ENCODE results near the gene DIAPH3. TPM values are rescaled to one million over a fixed set of nuclear protein-coding genes. Genes with fewer than 3 reads are reported as not detected.

Gene DIAPH3
- total RNA-seq, 1 experiment from 2014 or later = 24.8 TPM

DNA sequence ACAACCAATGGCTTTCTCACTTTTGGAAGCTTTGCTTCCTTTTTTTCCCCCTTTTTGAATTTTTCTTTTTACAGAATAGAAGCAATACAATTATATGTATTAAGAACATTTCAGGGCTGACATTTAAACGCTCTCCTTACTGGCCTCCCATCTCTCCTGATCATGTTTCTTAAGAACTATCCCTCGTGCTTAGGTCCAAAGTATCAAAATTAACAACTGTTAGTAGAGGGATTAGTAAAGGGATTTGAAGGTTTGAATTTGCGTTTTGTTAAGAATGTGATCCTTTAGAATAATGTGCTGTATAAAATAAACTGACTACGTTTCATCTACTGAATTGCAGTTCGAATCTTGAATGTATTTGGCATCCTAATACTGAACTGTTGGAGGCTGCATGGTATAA lies 424.8 kb downstream of the DIAPH3 start:
- H3K27me3 ChIP-seq = no peaks in the 10 kb centered on the region
- H3K4me3 ChIP-seq = no peak overlapping the region
- H3K9me3 ChIP-seq = no peaks in the 10 kb centered on the region
- DNase-seq = no peak
- no peaks in the 10 kb centered on the region; the same call in 1 of the 2 replicates for H3K36me3 ChIP-seq

GRCh38 chr13:59734393-59734792 lies 429.3 kb downstream of the DIAPH3 start:
- Histone ChIP-seq H3K9me3 (no peaks in the 10 kb centered on the region), H3K4me3 (no peak overlapping the region), H3K36me3 (no peaks in the 10 kb centered on the region; the same call in 1 of the 2 replicates), H3K27me3 (no peaks in the 10 kb centered on the region)
- DNase-seq = no peak

DNA sequence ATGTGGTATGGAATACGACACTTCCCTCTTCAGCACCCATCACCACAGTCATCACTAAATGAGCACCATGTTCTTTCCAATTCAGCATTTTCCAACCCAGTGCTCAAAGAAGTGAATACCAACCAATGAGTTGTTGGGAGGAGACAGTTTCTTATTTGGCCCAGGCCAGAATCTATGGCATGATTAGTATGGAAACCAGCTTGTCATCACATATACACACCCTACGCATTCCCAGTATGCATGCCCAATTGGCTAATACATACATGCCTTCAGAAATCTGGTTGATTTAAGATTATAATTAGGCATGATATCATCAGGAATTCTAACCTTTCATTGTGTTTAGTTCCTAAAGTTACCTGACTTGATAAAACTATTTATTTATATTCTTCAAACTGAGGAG lies 430.0 kb downstream of the DIAPH3 start:
- DNase-seq = no peak
- H3K4me3 ChIP-seq = no peak overlapping the region
- H3K9me3 ChIP-seq = no peaks in the 10 kb centered on the region
- H3K27me3 ChIP-seq = no peaks in the 10 kb centered on the region
- no peaks in the 10 kb centered on the region; the same call in 1 of the 2 replicates for H3K36me3 ChIP-seq

DNA sequence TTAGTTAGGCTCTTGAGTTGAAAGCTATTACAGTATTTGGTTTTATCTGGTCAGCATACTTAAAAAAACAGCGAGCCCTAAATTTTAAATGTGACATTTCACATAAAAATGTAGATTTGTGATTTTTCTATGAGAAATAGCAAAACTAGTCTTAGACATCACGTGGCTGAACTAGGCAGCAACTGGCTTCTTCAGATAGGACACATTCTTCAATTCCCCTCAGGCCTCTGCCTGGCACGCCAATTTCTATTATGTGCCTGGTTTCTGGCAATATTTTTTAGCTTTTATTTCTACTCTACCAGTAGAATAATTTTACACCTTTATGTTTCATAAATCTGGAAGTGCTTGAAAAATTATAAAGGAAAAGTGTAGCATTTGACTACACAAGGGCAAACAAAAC lies 433.7 kb downstream of the DIAPH3 start:
- Histone ChIP-seq H3K36me3 (no peaks in the 10 kb centered on the region), H3K9me3 (no peaks in the 10 kb centered on the region), H3K27me3 (no peaks in the 10 kb centered on the region), H3K4me3 (no peak overlapping the region)
- DNase-seq = no peak

- DNase-seq = no peak
- H3K4me3 ChIP-seq = no peak overlapping the region
- H3K9me3 ChIP-seq = no peaks in the 10 kb centered on the region
- H3K27me3 ChIP-seq = no peaks in the 10 kb centered on the region
- H3K36me3 ChIP-seq = no peaks in the 10 kb centered on the region
Measured at GRCh38 chr13:59728896-59729545, 434.7 kb downstream of the DIAPH3 start.

GRCh38 chr13:59721926-59722910 lies 441.5 kb downstream of the DIAPH3 start:
- Histone ChIP-seq H3K36me3 (no peaks in the 10 kb centered on the region; the same call in 1 of the 2 replicates), H3K9me3 (no peaks in the 10 kb centered on the region), H3K4me3 (no peak overlapping the region), H3K27me3 (no peaks in the 10 kb centered on the region)
- DNase-seq = no peak

DNA sequence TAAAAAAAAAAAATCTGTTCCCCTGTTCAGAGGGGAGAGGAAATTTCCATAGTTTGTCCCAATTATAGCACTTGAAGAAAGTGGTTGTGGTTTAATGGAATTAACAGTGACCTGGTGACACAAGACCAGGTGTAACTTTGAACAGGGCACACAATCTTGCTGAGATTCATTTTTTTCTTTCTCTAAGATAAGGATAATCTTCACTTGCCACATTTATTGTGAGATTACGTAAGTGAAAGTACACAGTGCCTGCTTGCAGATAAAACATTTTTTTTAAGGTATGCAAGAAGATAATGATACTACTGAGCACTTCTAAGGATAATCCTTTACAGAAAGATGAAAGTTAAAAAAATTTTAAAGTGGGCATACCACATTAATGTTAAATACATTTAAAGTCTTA lies 448.1 kb downstream of the DIAPH3 start:
- no peaks in the 10 kb centered on the region for H3K9me3 ChIP-seq
- H3K4me3 ChIP-seq = no peak overlapping the region
- H3K27me3 ChIP-seq = no peaks in the 10 kb centered on the region
- no peak for DNase-seq
- no peaks in the 10 kb centered on the region; the same call in 1 of the 2 replicates for H3K36me3 ChIP-seq

DNA sequence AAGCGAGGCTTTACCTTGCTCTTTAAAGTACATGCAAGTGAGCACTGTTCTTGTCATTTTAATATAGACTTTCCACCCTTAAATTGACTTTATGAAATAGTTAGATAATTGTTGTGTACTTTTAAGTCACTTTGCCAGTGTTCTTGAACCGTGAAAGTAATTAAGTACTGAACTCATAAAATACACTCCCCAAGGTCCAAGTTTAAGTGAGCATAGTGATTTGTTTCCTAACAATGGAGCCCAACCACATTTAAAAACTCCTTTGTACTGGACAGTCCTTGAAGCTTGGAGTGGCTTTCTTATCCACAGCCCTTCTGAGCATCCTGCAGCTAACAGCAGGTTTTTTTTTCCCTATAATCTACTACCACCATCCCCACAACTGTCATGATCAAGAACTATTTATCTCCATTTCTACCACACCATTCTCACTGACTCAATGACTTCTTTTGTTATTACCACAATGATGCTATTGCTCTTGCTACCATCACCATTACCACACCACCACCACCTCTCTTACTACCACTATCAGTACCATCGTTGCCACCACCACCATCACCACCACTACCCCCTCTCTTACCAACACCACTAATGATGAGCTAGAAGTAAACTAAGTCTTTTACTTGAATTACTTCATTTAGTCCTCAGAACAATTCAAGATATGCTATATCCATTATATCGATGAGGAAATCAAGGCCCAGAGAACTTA lies 452.6 kb downstream of the DIAPH3 start:
- Histone ChIP-seq H3K4me3 (no peak overlapping the region), H3K9me3 (no peaks in the 10 kb centered on the region), H3K27me3 (no peaks in the 10 kb centered on the region), H3K36me3 (no peaks in the 10 kb centered on the region)
- DNase-seq = no peak

GRCh38 chr13:59710416-59710815 lies 453.3 kb downstream of the DIAPH3 start:
- no peaks in the 10 kb centered on the region for H3K9me3 ChIP-seq
- no peaks in the 10 kb centered on the region for H3K27me3 ChIP-seq
- H3K36me3 ChIP-seq = no peaks in the 10 kb centered on the region; the same call in 1 of the 2 replicates
- no peak for DNase-seq
- H3K4me3 ChIP-seq = no peak overlapping the region

GRCh38 chr13:59706101-59706976 lies 457.4 kb downstream of the DIAPH3 start:
- no peaks in the 10 kb centered on the region; the same call in 1 of the 2 replicates for H3K36me3 ChIP-seq
- no peak overlapping the region for H3K4me3 ChIP-seq
- H3K27me3 ChIP-seq = no peaks in the 10 kb centered on the region
- DNase-seq = no peak
- no peaks in the 10 kb centered on the region for H3K9me3 ChIP-seq

DNA sequence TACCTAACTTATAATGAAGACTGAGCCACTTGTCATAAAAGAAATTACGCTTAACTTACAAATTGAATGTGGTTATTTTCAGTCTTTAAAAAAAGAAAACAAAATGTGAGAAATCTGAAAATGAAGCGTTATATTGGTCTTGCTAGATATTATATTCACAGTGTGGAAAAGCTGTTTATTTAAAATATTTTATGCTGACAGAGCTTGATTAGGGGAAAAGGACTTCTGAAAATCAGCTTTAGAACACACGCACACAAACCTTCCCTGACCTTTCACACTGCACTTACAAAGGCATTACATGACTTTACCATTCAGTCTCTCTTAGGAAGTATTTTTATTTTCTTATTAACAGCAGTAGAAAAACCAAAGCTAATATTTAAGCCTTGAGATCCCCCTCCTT lies 461.5 kb downstream of the DIAPH3 start:
- Histone ChIP-seq H3K27me3 (no peaks in the 10 kb centered on the region), H3K9me3 (no peaks in the 10 kb centered on the region), H3K4me3 (no peak overlapping the region), H3K36me3 (no peaks in the 10 kb centered on the region; the same call in 1 of the 2 replicates)
- DNase-seq = no peak

DNA sequence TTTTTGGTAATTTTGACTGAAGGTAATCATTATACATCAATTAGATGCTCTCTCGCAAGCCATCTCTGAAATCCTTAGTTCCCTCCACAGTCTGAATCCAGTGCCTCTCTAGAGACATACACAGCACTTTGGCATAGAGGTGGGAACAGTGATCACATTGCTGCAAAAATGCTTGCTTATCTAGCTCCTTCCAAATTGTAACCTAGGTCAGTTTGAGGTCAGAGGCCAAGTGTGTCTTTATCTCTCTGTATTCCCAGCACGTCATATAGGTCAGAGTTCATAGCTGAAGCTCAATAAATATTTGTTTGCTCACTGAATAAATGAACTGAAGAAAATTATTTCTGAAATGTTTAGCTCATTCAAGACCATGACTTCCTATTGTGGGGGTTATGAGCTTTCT lies 462.5 kb downstream of the DIAPH3 start:
- H3K36me3 ChIP-seq = no peaks in the 10 kb centered on the region; the same call in 1 of the 2 replicates
- H3K9me3 ChIP-seq = no peaks in the 10 kb centered on the region
- no peaks in the 10 kb centered on the region for H3K27me3 ChIP-seq
- DNase-seq = no peak
- H3K4me3 ChIP-seq = no peak overlapping the region

GRCh38 chr13:59700281-59700680 lies 463.4 kb downstream of the DIAPH3 start:
- Histone ChIP-seq H3K4me3 (no peak overlapping the region), H3K9me3 (no peaks in the 10 kb centered on the region), H3K27me3 (no peaks in the 10 kb centered on the region), H3K36me3 (no peaks in the 10 kb centered on the region; the same call in 1 of the 2 replicates)
- DNase-seq = no peak

- H3K36me3 ChIP-seq = no peaks in the 10 kb centered on the region
- H3K9me3 ChIP-seq = no peaks in the 10 kb centered on the region
- no peaks in the 10 kb centered on the region for H3K27me3 ChIP-seq
- no peak for DNase-seq
- no peak overlapping the region for H3K4me3 ChIP-seq
Measured at GRCh38 chr13:59696271-59696670, 467.5 kb downstream of the DIAPH3 start.

GRCh38 chr13:59691501-59692066 lies 472.1 kb downstream of the DIAPH3 start:
- DNase-seq = no peak
- Histone ChIP-seq H3K27me3 (no peaks in the 10 kb centered on the region), H3K9me3 (no peaks in the 10 kb centered on the region), H3K36me3 (no peaks in the 10 kb centered on the region), H3K4me3 (no peak overlapping the region)

Measured in MG63 (cell line).